Gastroesophageal sphincter (tissue), 4 donors: ENCODE results near the gene IL36B. TPM values are rescaled to one million over a fixed set of nuclear protein-coding genes. Genes with fewer than 3 reads are reported as not detected.

Experiments
- ATAC-seq: fragments of 150-250 bp; one replicate; pipeline ENCODE4 v1.9.1; 2016; ENCODE audit warnings: mild to moderate bottlenecking, moderate library complexity
- H3K27ac ChIP-seq, 4 donors: fragments of 200-600 bp; sonication (generic) in 3 of 4; 1 replicate in 3 of 4; 2 replicates in 1 of 4; pipeline ENCODE4 v1.5.1; 2016 to 2019
- H3K27me3 ChIP-seq: fragments of 200-600 bp; sonication (generic); one replicate; pipeline ENCODE4 v1.5.1; 2019
- H3K36me3 ChIP-seq, 2 donors: fragments of 200-600 bp; sonication (generic); one replicate each; pipeline ENCODE4 v1.5.1; 2019; ENCODE audit warnings: control low read depth in 1 of 2
- H3K4me1 ChIP-seq, 3 donors: fragments of 200-600 bp; sonication (generic); 1 replicate in 2 of 3; 2 replicates in 1 of 3; pipeline ENCODE4 v1.5.1; 2016 to 2019; ENCODE audit warnings: control low read depth in 2 of 3
- H3K4me3 ChIP-seq, 2 donors: fragments of 200-600 bp; sonication (generic); one replicate each; pipeline ENCODE4 v1.5.1; 2019; ENCODE audit warnings: mild to moderate bottlenecking in 1 of 2, moderate library complexity in 1 of 2
- H3K9me3 ChIP-seq, 3 donors: fragments of 200-600 bp; sonication (generic); one replicate each; pipeline ENCODE4 v1.5.1; 2017 to 2019; ENCODE audit warnings: control low read depth in 2 of 3
- EP300 ChIP-seq: sonication (generic); formaldehyde crosslinking; IDR thresholded peaks from one replicate; pipeline ENCODE4 v1.6.1; 2017; ENCODE audit warnings: antibody characterized with exemption, mild to moderate bottlenecking
- POLR2A ChIP-seq, 2 donors: fragments of 450-650 bp; IDR thresholded peaks; one replicate each; pipeline ENCODE4 v1.6.1; 2017; ENCODE audit warnings: antibody characterized with exemption in 2 of 2, mild to moderate bottlenecking in 2 of 2, moderate library complexity in 1 of 2
- POLR2AphosphoS5 ChIP-seq: sonication (generic); formaldehyde crosslinking; IDR thresholded peaks from one replicate; pipeline ENCODE4 v1.6.1; 2017; ENCODE audit warnings: antibody characterized with exemption
- WGBS, 2 donors: methylation state at CpG; one replicate each; pipeline ENCODE4 v1.1.5; 2018; ENCODE audit warnings: low coverage in 1 of 2; 5-methylcytosine and 5-hydroxymethylcytosine counted together
- total RNA-seq, 4 donors: library from RNA; depleted of rRNA; stranded (reverse); fragments of >200 nt; gene quantifications; one replicate each; pipeline ENCODE4 v1.1.0, GENCODE V29; 2016
- TF ChIP-seq, protein P1 (sequence below), 4 experiments: fragments of 200-600 bp in 2 of 4; fragments of 450-650 bp in 2 of 4; sonication (generic) in 1 of 4; IDR thresholded peaks; one replicate each; pipeline ENCODE4 v1.5.1; 2017 to 2019; ENCODE audit warnings: antibody characterized with exemption in 4 of 4, mild to moderate bottlenecking in 2 of 4, moderate library complexity in 2 of 4

The IL36B gene
- total RNA-seq, 4 donors from 2014 or later = not detected

DNA sequence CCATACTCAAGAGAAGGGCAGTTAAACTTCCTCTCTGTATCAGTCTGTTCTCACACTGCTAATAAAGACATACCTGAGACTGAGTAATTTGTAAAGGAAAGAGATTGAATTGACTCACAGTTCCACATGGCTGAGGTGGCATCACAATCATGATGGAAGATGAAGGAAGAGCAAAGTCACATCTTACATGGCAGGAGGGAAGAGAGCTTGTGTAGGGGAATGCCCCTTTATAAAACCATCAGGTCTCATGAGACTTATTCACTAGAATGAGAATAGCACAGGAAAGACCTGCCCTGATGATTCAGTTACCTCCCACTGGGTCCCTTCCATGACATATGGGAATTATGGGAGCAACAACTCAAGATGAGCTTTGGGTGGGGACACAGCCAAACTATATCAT, 1.4 kb upstream of the IL36B start:
- TF ChIP-seq POLR2AphosphoS5 = no peak
- Histone ChIP-seq H3K36me3 (no peaks in the 10 kb centered on the region), H3K4me1 (no peaks in the 10 kb centered on the region), H3K4me3 (no peak overlapping the region), H3K27ac (no peak overlapping the region), H3K9me3 (peaks cover 0 to 15% (median 0%) of the 10 kb centered on the region in 3 donors), H3K27me3 (peaks cover 4% of the 10 kb centered on the region)
- ATAC-seq = no peak

DNA sequence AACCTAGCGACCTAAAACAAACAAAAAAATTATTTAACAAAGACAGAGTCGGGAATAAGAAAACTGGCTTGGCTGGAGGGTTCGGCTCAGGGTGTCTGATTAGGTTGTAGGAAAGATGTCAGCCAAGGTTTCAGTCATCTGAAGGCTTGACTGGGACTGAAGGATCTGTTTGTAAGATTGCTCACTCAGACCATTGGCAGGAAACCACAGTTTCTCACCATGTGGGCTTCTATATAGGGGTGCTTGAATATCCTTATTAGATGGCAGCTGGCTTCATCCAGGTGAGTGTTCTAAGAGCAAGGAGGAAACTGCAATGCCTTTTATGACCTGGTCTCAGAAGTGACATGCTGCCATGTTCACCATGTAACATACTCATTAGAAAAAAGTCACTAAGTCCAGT, 999 bp upstream of the IL36B start:
- H3K27ac ChIP-seq = no peak overlapping the region
- WGBS, 2 donors = 51 to 70% methylated on average over 3 of the region's 3 CpGs
- H3K4me1 ChIP-seq = no peaks in the 10 kb centered on the region

GRCh38 chr2:113050921-113051895, 1.5 kb downstream of the IL36B start:
- peaks cover 0 to 13% (median 0%) of the 10 kb centered on the region in 3 donors for H3K9me3 ChIP-seq
- peaks cover 4% of the 10 kb centered on the region for H3K27me3 ChIP-seq
- H3K4me1 ChIP-seq = no peaks in the 10 kb centered on the region
- H3K4me3 ChIP-seq = no peak overlapping the region
- no peak for TF ChIP-seq POLR2A (IDR thresholded peaks at IDR 0.05)
- TF ChIP-seq, protein P1, sequence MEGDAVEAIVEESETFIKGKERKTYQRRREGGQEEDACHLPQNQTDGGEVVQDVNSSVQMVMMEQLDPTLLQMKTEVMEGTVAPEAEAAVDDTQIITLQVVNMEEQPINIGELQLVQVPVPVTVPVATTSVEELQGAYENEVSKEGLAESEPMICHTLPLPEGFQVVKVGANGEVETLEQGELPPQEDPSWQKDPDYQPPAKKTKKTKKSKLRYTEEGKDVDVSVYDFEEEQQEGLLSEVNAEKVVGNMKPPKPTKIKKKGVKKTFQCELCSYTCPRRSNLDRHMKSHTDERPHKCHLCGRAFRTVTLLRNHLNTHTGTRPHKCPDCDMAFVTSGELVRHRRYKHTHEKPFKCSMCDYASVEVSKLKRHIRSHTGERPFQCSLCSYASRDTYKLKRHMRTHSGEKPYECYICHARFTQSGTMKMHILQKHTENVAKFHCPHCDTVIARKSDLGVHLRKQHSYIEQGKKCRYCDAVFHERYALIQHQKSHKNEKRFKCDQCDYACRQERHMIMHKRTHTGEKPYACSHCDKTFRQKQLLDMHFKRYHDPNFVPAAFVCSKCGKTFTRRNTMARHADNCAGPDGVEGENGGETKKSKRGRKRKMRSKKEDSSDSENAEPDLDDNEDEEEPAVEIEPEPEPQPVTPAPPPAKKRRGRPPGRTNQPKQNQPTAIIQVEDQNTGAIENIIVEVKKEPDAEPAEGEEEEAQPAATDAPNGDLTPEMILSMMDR (IDR thresholded peaks at IDR 0.05) = no peak
- no peak for TF ChIP-seq EP300
- no peak for ATAC-seq
- WGBS, 2 donors = 33 to 87% methylated on average over 1 to 5 of the region's 38 CpGs
- no peaks in the 10 kb centered on the region for H3K36me3 ChIP-seq
- H3K27ac ChIP-seq = no peak overlapping the region

More for the DNA sequence above, 999 bp upstream of the IL36B start:
- TF ChIP-seq EP300 (no peak), POLR2AphosphoS5 (no peak), POLR2A (IDR thresholded peaks at IDR 0.05) (no peak)
- TF ChIP-seq, protein P1 (IDR thresholded peaks at IDR 0.05) = no peak
- H3K36me3 ChIP-seq = no peaks in the 10 kb centered on the region
- H3K4me3 ChIP-seq = no peak overlapping the region
- no peak for ATAC-seq
- peaks cover 0 to 15% (median 0%) of the 10 kb centered on the region in 3 donors for H3K9me3 ChIP-seq
- peaks cover 4% of the 10 kb centered on the region for H3K27me3 ChIP-seq

DNA sequence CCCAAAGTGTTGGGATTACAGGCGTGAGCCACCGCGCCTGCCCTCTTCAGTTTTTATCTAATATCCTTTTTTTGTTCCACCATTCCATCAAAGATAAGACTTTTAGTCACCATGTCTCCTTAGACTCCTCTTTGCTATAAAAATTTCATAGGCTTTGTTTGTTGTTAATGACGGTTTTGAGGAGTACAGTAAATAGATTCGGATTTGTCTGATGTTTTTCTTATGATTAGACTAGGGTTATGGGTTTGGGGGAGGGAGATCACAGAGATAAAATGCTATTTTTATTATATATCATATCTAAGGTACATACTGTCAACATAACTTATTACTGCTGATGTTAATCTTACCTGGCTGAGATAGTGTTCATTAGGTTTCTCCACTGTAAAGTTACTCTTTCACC, 6.2 kb downstream of the IL36B start:
- H3K9me3 ChIP-seq = peaks cover 0 to 6% (median 0%) of the 10 kb centered on the region in 3 donors
- H3K4me1 ChIP-seq = no peaks in the 10 kb centered on the region
- no peak for ATAC-seq
- no peaks in the 10 kb centered on the region for H3K36me3 ChIP-seq
- no peak for TF ChIP-seq POLR2A (IDR thresholded peaks at IDR 0.05)
- H3K27ac ChIP-seq = no peak overlapping the region
- no peak overlapping the region for H3K4me3 ChIP-seq
- peaks cover 4% of the 10 kb centered on the region for H3K27me3 ChIP-seq
- 86 to 89% methylated on average over 4 to 5 of the region's 5 CpGs for WGBS, 2 donors

DNA sequence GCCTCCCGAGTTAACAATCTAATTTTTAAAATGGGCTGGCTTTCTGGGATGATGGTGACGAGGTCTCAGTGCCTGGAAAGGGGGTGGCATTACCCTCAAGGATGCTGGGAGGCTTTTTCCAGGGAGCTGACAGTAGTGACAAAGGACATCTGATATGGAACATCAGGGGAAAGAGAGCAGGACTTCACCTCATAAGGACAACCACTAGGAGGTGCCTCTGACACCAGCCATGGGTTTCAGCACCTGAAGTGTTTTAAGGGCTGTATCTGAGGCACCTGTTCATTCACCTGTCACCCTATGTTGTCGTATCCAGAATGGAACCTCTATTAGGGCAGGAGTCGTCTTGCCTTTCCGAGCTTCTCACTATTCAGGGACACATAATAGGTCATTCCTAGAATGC, 10.8 kb downstream of the IL36B start:
- ATAC-seq = no peak
- Histone ChIP-seq H3K27me3 (no peaks in the 10 kb centered on the region), H3K36me3 (no peaks in the 10 kb centered on the region), H3K27ac (no peak overlapping the region), H3K4me1 (no peaks in the 10 kb centered on the region), H3K4me3 (no peak overlapping the region), H3K9me3 (no peaks in the 10 kb centered on the region)
- WGBS, 2 donors = 50 to 76% methylated on average over 3 to 5 of the region's 5 CpGs
- TF ChIP-seq EP300 = no peak
- TF ChIP-seq, protein P1 (IDR thresholded peaks at IDR 0.05) = no peak
- TF ChIP-seq POLR2AphosphoS5 = no peak
- no peak for TF ChIP-seq POLR2A (IDR thresholded peaks at IDR 0.05)

- ATAC-seq = no peak
- TF ChIP-seq POLR2A (IDR thresholded peaks at IDR 0.05) = no peak
- no peak for TF ChIP-seq EP300
- TF ChIP-seq POLR2AphosphoS5 = no peak
- TF ChIP-seq, protein P1 (IDR thresholded peaks at IDR 0.05) = no peak
- WGBS, 2 donors = 35 to 59% methylated on average over 5 of the region's 5 CpGs
Measured at GRCh38 chr2:113039719-113040118, 12.9 kb downstream of the IL36B start.

More at GRCh38 chr2:113039719-113040118, 12.9 kb downstream of the IL36B start:
- H3K27me3 ChIP-seq = peaks cover 6% of the 10 kb centered on the region
- H3K4me3 ChIP-seq = no peak overlapping the region
- no peaks in the 10 kb centered on the region for H3K4me1 ChIP-seq
- H3K9me3 ChIP-seq = no peaks in the 10 kb centered on the region
- no peaks in the 10 kb centered on the region for H3K36me3 ChIP-seq
- H3K27ac ChIP-seq = no peak overlapping the region
